ENCODE measurements around the gene NCS1.

DNA sequence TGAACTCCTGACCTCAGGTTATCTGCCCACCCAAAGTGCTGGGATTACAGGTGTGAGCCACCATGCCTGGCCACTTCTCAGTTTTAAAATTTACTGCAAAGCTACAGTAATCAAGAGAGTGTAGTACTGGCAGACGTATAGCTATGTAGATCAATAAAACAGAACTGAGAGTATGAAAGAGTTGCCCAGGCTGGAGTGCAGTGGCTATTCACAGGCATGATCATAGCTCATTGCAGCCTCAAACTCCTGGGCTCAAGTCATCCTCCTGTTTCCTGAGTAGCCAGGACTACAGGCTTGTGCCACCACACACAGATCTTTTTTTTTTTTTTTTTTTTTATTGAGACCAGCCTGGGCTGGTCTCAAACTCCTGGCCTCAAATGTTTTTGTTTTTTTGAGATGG lies 26.5 kb upstream of the NCS1 start:
- TF ChIP-seq, protein P1, sequence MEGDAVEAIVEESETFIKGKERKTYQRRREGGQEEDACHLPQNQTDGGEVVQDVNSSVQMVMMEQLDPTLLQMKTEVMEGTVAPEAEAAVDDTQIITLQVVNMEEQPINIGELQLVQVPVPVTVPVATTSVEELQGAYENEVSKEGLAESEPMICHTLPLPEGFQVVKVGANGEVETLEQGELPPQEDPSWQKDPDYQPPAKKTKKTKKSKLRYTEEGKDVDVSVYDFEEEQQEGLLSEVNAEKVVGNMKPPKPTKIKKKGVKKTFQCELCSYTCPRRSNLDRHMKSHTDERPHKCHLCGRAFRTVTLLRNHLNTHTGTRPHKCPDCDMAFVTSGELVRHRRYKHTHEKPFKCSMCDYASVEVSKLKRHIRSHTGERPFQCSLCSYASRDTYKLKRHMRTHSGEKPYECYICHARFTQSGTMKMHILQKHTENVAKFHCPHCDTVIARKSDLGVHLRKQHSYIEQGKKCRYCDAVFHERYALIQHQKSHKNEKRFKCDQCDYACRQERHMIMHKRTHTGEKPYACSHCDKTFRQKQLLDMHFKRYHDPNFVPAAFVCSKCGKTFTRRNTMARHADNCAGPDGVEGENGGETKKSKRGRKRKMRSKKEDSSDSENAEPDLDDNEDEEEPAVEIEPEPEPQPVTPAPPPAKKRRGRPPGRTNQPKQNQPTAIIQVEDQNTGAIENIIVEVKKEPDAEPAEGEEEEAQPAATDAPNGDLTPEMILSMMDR (conservative IDR thresholded peaks at IDR 0.05 in 1 of 2, IDR thresholded peaks at IDR 0.05 in 1 of 2; ENCODE audit: extremely low read depth in 1 of 2, insufficient read depth in 1 of 2, low read depth in 1 of 2, low read length in 2 of 2): no peak
- TF ChIP-seq EZH2 (IDR thresholded peaks at IDR 0.05; ENCODE audit: borderline replicate concordance, low read length): no peak

Measured in mammary epithelial cell (primary cell).